HG03354 (cell line): ENCODE results near the gene TH.

Source experiments
- ATAC-seq: cut with Tn5 transposase; IDR thresholded peaks from one replicate; pipeline ENCODE4 v1.9.1; 2021; ENCODE audit warnings: mild to moderate bottlenecking; ENCODE audit not compliant: unreplicated experiment, poor library complexity, severe bottlenecking

The TH gene

DNA sequence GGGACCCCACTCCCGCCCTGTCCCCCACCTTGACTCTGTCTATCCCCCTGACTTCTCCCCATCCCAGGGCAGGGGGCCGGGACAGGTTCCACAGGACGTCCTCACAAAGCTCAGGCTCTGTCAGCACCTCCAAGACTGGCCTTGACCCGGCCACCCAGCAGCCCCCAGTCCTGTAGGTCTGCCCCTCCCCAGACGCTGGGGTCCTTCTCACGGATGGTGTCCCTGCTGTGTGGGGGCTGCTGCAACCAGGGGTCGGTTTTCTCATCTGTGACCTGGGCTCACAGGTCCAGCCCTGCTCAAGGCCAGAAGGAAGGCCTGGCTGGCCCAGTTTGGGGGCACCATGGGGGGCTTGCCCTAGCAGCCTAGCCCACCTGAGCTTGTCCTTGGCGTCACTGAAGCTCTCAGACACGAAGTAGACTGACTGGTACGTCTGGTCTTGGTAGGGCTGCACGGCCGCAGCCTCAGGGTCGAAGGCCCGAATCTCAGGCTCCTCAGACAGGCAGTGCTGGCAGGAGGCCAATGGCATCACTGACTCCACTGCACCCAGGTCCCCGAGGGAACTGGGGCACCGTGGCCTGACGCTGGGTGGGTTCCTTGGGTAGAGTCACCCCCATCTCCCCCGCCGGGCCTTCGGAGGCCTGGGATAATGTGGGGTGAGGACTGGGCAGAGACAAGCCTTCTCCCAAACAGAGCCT is 6.6 kb downstream of the TH start:
- no peak for ATAC-seq

DNA sequence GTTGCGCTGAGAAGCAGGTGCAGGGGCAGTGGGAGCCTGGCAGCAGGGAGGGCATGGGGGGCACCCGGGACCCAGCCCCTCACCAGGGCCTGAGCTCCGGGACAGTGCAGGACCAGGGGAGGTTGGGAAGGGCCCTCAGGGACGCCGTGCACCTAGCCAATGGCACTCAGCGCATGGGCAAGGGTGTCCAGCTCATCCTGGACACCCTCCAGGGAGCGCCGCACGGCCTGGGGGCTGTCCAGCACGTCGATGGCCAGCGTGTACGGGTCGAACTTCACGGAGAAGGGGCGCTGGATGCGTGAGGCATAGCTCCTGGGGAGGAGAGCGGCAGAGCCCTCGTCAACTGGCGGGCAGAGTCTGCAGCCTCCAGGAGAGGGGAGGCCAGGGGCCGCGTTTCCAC is 7.5 kb downstream of the TH start:
- no peak for ATAC-seq

DNA sequence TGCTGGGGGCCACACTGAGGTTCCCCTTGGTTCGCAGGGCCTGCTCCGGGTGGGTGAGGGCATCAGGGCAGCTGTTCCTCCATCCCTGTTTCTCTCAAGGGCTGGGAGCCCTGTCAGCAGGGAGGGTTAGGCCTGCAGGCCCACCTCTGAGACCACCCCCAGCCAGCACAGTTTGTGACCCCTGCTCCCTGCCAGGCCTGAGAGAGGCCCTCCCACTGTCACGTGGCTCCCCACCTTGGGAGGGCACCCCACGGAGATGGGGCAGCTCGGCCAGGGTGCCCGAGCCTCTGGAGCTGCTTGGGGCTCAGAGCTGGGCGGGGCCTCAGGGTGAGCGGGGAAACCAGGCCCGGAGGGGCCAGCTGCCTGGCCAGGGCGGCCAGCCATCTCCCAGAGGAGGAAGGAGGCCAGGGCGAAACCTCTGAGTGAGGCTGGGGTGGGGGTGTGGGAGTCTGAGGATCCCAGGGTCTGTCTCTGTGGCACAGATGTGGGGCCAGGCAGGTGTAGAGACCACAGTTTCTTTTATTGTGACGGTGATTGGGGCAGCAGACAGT is 8.1 kb downstream of the TH start:
- no peak for ATAC-seq

DNA sequence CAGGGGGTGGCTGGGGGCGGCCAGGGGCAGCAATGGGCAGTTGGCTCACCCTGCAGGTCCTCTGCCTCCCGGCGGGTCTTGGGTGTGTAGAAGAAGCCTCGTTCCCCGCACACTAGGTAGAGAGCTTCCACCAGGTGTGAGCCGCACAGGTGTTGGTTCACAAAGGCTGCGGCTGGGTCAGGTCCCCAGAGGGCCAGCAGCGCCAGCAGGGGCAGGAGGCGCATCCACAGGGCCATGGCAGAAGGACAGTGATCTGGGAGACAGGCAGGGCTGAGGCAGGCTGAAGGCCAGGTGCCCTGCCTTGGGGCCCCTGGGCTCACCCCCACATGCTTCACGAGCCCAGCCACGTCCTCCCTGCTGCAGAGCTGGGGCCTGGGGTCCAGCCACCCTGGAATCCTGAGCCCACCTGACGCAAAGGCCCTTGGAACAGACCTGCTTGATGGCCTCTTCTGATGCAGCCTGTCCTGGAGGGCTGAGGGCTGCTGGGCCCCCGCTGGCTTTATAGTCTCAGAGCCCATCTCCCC is 10.8 kb downstream of the TH start, which contains the start of gene INS:
INS (minus strand) TSS at position 474 of the 524 bp plus-strand sequence; CDS start at position 236, 238 bp downstream.
- no peak for ATAC-seq

DNA sequence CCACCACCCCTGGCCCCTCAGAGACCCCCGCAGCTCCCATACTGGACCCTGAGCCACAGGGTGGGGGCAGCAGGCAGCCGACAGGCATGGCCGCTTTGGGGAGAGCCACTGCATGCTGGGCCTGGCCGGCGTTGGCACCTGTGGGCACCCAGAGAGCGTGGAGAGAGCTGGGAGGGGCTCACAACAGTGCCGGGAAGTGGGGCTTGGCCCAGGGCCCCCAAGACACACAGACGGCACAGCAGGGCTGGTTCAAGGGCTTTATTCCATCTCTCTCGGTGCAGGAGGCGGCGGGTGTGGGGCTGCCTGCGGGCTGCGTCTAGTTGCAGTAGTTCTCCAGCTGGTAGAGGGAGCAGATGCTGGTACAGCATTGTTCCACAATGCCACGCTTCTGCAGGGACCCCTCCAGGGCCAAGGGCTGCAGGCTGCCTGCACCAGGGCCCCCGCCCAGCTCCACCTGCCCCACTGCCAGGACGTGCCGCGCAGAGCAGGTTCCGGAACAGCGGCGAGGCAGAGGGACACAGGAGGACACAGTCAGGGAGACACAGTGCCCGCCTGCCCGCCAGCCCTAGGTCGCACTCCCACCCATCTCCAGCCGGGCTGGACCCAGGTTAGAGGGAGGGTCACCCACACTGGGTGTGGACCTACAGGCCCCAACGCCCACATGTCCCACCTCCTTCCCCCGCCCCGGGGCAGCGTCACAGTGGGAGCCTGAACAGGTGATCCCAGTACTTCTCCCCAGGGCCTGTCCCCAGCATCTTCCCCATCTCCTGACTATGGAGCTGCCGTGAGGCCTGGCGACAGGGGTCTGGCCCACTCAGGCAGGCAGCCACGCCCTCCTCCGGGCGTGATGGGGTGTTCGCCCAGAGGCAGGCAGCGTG is 11.8 kb downstream of the TH start:
- ATAC-seq: no peak

DNA sequence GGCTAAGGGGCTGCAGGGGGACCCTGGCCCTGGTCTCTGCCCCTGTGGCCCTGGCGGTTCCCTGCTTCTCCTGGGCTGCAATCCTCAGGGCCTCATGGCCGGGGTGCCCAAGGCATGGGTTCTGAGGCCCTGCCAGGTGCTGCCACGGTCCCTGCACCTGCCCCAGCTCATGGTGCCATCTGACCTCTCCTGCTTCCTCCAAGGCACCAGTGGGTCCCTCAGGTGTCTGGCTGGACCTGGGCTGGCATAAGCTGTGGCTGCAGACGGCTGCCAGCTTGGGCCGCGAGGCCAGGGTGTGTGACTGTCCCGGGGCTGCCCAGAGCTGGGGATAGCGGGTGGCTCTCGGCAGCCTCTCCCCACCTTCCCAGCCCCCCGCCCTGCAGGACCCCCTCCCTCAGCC is 12.6 kb downstream of the TH start:
- ATAC-seq: no peak

DNA sequence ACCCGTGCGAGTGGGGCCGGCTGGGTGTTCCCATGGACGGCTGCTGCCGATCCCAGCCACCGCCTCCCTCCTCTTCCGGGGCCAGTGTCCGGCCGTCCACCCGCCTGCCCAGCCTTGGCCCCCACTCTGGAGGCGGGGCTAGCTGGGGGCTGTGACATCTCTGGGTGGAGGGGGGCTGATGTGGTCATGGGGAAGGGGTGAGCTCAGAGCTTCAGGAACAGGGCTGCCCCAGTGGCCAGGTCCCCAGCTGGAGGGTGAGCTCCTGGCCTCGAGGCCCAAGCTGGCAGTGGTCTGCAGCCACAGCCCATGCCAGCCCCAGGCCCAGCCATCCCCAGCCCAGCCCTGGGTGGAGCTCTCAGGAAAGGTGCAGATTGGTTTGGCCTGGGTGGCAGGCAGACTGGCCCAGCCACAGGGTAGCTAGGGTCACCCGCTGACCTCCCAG is 13.3 kb downstream of the TH start:
- ATAC-seq: no peak

DNA sequence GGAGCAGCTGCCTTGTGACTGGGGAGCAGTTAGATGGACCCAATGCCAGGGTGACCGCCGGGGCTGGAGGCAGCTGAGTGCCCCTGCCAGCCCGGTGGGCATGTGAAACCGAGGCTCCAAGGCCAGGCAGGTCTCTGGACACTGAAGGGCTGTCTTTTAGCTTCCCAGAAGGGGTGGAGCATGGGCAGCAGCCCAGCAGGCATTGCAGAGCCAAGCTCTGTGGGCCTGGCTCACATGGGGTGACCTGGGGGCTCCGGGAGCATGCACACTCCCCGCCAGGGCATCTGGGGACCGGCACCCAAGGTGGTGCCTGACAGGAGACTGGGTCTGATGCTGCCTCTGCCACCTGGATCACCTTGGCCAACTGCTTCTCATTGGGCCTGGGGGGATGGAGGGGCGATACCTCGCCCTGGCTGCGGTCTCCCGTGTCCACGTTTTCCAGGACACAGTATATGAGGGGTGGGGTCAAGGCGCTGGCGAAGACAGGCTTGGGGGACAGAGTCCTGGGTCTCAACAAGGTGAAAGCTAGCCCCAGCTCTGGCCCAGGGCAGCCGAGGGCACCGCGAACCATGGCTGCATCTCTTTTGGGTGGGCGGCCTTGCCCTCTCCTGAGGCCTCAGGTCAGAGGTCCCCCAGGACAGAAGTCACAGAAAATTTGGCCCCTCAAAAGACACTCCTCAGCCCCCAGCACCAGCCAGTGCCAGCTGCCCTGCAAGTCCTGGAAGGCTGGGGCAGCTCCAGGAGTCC is 14.1 kb downstream of the TH start:
- ATAC-seq: no peak

DNA sequence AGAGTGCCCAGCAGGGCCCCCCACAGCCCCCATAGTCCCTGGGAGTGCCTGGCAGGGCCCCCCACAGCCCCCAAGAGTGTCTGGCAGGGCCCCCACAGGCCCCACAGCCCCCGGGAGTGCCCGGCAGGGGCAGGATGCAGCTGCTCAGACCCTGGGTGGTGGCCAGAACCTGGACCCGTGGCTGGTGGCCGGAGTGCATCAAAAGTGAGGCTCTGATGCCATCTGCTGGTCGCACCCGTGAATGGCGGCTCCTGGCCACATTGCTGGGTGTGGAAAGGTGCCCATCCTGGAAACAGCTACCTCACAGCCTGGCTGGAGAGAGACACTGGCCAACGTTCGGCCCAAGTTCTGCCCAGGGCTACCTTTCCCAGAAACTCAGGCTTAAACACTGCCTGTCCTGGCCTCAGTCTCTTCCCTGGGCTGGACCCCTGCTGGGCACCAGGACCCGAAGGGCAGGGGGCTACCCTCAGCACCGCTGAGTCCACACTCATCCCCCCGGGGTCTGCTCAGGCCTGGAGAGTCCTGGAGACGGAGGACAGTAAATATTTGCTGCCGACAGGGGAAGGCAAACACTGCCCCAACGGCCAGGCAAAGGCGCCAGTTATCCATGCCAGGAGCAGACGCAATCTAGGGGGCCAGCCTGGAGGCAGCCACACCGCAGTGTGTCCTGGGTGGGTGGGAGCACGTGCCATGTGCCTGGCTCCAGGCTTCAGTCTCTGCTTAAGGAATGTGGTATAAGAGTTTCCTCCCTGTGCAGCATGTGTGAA is 15.0 kb downstream of the TH start:
- ATAC-seq: no peak

DNA sequence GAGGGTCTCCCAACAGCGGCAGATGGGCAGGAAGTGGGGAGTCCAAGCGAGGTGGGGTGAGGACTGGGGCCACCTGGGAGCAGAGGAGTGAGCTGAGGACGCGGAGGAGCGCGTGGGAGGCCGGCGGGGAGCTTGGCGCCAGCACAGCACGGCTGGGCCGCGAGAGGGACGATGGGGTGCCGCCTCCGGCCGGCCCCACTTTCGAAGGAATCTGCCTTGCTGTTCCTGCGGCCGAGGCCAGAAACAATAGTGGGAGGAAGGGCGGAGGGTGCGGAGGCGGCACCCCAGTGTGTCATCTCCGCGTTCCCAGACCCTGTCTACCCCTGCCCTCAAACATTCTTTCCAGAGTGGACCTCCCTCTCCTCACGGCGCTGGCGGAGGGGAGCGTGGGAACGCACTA is 16.1 kb downstream of the TH start:
- no peak for ATAC-seq

DNA sequence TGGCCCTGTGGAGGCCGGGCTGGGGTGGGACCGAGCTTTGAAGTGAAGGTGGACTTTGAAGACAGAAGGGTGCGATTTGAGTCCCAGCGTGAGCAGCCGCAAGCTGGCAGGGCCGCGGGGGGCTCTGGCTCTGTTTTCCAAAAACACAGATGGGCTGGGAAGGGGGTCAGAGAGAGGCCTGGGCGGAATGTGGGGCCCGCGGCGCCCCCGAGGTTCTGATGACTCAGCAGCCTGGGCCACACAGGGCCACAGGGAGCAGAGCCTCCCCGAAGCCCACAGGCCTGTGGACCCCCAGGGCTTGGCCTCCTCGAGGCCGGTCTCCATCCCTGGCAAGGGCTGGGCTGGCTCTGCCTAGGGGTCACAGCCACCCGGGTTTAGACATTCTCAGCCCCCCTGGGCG is 16.7 kb downstream of the TH start:
- ATAC-seq: no peak

DNA sequence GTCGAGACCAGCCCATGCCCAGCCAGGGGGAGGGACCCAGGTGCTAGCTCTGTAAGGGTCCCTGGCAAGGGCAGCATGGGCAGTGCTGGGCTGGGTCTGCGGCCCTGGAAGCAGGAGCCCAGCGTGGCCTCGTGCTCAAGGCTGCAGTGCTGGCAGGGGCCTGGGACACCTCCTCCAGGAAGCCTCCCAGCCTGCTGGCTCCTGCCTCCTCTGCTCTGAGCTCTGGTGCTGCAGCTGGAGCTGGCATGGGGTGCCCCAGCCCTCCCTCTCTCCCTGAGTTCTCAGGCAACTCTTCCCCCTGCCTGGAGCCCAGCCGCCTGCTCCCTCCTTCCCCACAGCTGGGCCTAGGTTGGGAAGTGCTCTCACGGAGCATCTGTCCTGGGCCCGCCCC is 17.4 kb downstream of the TH start:
- no peak for ATAC-seq

DNA sequence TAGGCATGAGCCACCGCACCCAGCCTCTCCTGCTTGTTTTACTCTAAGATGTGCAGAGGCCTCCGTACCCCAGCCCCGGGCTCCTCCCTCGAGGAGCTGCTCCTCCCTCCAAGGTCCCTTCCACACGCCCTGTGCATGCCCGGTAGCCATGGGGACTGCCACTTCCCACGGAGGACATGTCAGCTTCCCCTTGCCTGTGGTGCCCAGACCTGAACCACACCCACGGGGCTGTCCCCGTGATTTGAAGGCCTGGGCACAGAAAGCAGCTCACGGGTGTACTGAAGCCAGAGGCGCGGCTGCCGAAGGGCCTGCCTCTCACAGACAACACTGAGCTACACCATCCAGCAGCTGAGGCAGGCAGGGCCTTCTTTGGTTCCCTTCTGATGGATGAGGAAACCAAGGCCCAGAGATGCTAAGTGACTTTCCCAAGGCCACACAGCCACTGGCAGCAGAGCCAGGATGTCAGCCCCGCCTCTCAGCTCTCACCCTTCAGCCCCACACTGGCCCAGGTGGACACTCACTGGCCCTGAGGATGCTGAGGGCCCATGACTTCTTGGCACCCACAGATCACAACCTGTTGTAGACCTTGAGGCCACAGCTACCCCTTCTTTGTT is 17.9 kb downstream of the TH start:
- ATAC-seq: no peak

DNA sequence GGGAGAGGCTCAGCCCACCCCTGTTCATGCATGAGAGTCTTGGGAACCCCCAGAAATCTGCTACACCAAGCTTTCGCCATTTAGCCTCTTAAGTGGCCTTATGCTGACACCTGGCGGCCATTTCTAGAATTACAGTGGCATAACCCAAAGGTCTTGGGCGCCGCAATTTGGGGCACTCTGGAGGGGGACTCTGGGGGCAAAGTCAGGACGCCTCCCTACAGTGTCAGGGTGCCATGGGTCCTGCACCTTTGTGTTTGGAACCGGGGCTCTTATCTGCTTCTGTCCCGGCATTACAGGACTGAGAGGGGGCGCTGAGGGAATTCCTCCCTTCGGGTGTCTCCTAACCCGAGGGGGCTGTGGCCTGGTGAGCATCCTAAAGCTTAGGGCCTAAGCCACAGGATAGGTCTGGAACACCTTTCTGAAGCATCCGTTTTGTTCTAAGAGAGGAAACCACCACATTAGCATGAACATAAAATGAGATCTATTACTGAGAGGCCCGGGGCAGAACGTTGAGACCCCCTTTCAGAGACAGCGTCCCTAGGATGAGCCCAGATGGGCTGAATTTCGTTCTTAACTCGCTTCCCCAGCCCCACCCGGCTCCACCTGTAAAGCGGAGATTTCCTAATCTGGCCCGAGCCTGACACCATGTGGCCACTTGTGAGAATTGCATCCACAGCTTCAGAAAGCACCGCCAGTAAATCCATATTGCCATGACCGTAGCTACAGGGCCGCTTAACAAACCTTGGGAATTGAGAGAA is 19.9 kb downstream of the TH start:
- ATAC-seq: no peak

DNA sequence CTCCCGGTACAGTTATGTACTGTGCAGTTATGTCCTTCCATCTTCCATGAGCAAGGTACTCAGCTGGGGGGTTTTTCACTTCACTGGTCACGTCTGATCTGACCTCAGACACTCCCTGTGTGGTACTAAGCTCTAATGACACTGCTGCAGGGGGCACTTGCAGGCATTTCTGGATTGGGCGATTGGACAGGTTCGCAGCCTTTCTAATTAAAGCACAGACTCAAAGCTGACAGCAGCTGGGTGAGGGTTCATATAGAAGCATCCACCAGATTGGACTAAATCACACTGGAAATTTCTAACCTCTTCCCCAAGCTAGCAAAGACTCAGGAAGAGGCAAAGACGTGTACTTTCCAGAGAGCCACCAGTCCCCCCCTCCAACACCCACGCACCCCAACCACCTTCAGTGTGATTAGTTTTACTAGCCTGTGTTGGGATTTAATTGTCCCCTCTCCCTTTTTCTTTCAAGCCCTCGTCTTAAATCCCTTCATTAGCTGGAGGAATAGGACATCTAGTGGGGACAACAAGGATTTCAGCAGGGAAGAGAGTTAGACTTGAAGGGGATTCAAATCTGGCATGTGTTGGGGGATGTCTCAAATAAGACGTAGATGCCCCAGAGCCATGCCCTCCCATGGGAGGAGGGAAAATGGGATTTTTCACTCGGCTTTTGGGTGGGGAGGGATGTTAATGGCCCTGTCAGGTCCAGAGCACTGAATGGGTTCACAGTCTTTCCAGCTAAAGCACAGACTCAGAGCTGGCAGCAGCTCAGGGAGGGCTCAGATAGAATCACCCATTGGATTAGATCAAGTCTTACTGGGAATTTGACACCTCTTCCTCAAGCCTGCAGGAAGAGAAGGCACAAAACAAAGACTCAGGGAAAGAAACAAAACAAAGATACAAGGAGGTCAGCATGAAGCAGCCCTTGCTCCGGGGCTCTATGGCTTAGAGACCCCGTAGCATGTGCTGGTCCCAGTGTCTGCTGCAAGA is 21.5 kb downstream of the TH start:
- ATAC-seq: no peak

DNA sequence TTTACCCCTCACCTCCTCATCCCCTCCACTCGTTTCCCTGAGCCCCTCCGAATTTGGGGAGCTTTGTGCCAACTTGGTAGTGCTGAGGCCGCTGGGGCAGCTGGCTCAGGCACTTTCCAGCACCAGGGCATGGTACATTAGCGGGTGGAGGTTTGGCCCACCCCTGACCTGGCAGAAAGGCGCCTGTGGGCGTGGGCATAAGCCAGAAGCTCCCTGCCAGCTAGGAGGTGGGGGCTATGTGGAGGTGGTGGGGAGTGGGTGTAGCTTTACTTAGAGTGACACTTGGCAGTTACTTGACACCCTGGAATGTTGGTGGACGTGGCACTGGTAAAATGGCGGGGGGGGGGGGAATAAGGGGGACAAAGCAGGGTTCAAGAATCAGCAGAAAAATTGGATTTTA is 22.2 kb downstream of the TH start:
- no peak for ATAC-seq

DNA sequence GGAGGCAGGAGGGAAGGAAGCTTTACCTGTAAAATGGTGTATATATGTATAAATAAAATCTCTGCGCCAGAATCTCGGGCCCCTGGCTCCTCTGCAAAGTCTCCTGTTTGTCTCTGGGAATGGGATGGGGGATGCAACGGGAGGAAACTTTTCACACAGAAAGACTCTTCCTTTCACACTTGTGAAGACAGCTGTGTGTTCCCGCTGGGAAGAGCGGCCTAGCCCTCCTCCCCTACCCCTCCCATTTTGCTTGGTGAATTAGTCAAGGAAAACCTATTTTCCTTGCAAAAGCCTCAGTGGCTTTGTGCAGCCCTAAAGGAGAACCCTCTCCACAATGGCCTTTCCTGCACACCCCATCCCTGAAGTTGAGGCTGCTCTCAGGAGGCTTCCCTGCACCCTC is 23.0 kb downstream of the TH start:
- ATAC-seq: no peak
